ENCODE results near the gene RAPGEF4.

DNA sequence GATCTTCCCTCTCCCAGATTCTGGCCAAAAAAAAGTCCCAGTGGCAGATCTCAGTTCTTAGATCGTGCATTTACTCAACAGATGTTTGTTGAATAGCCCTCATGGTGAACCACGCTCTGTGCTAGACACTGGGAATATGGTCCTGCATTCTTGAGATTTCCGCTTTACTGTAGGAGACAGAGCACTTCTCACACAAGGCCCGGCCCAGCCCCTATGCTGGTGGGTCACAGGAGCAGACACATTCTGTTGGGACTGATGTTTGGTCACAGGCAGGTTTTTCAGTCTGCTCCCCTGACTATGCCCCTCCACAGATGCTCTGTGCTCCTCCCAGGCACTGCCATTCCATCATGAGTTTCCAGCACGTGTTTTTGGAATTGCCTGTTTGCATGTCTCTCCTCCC lies 110.9 kb downstream of the RAPGEF4 start:
- TF ChIP-seq, protein P1, sequence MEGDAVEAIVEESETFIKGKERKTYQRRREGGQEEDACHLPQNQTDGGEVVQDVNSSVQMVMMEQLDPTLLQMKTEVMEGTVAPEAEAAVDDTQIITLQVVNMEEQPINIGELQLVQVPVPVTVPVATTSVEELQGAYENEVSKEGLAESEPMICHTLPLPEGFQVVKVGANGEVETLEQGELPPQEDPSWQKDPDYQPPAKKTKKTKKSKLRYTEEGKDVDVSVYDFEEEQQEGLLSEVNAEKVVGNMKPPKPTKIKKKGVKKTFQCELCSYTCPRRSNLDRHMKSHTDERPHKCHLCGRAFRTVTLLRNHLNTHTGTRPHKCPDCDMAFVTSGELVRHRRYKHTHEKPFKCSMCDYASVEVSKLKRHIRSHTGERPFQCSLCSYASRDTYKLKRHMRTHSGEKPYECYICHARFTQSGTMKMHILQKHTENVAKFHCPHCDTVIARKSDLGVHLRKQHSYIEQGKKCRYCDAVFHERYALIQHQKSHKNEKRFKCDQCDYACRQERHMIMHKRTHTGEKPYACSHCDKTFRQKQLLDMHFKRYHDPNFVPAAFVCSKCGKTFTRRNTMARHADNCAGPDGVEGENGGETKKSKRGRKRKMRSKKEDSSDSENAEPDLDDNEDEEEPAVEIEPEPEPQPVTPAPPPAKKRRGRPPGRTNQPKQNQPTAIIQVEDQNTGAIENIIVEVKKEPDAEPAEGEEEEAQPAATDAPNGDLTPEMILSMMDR (IDR thresholded peaks at IDR 0.05; ENCODE audit: low read depth, low read length) = no peak
- no peak for TF ChIP-seq EZH2phosphoT487 (IDR thresholded peaks at IDR 0.05; ENCODE audit: low read depth)
